HG03280 (cell line): ENCODE data around the gene SNAPC2.
"Not testable (repeated sequence)": the region's sequence is repeated elsewhere in the genome, so short reads cannot be mapped to it uniquely, and the experiment has no call there.

Experiments used
- ATAC-seq: cut with Tn5 transposase; IDR thresholded peaks from one replicate; pipeline ENCODE4 v1.9.1; 2021; ENCODE audit warnings: mild to moderate bottlenecking, moderate library complexity; ENCODE audit not compliant: unreplicated experiment

SNAPC2 gene

GRCh38 chr19:7920519-7921301 lies 572 bp downstream of the SNAPC2 start:
- peak; percentile 41 for ATAC-seq

DNA sequence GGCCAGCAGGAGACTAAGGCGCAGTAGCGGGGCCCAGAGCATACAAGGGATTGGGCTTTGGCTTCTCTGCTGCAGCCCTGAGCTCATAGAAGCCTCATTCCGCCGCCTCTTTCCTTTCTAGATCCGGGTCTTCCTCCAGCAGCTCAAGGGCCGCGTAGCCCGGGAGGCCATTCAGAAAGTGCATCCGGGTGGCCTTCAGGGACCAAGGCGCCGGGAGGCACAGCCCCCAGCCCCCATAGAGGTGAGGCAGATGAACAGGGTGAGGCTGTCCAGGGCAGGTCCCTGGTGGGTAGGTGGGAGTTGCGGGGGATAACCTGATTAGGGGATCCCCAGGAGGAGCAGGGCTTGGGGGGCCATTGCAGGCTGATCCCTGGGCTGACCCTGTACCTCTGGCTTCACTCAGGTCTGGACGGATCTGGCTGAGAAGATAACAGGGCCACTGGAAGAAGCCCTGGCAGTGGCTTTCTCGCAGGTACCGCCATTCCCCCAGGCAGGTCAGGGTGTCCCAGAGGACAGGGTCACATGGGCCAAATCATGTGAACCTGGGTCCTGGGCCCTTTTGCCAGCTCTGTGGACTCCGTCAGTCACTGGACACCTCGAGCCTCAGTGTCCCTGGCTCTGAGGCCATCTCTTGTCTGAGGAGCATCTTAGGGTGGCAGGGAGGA lies 1.3 kb downstream of the SNAPC2 start:
- no peak for ATAC-seq

- ATAC-seq = no peak
Observed at GRCh38 chr19:7921967-7922835, 2.1 kb downstream of the SNAPC2 start.

DNA sequence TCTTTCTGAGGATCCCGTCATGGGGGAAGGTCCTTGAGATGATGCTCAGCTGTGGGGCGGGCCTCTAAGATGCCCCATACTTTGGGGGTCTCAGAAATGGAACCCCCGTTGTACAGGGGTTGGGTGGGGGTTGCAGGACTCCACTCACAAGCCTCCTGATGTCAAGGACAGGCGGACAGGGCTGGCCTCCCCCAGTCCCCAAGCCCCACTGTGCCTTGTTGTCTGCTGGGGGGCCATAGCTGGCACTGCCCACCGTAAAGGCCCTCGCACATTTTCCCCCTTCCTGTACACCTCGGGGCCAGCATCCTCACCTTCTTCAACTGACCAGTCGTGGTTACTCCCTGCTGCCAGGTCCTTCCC lies 2.7 kb downstream of the SNAPC2 start:
- ATAC-seq = no peak

DNA sequence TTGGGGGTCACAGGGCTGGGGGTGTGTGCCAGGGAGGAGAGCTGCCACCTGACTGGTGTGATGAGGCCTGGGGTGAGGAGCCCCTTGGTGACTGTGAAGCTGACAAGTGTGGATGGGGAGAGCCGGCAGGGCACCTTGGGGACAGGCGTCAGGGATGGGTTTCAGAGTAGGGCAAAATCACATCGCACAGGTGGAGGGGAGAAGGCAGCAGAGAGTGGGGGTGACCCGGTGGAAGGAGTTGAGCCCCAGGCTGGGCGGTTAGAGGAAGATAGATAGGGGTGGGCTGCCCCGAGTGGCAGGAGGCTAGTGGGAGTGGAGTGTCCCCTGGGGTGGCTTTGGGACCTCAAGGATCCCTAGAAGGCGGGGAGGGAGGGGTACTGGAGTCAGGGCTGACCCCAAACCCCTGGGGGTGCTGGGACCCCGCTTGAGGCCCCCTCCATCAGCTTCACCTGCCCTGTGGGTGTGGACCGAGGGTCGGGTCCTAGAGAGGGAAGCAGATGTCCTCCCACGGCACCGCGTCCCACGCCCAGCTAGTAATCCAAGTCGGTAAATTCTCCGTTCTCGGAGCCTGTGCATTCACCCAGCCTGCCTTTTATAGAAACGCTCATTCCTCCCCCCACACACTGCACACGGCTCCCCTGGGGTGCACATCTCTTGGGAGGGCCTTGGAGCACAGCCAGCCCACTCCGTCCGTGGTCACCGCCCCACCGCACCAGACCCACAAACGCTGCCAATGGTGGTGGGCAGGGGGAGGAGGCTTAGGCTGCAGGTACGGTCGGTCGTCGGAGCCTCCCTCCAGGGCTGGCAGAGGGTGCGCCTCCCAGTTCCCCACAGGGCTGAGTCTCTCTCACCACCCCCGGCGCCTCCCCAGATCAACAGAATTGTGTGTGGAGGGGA lies 3.4 kb downstream of the SNAPC2 start:
- ATAC-seq = no peak

GRCh38 chr19:7924241-7924640 lies 4.1 kb downstream of the SNAPC2 start:
- ATAC-seq = no peak

- ATAC-seq = no peak
Observed at GRCh38 chr19:7924651-7925170, 4.6 kb downstream of the SNAPC2 start.

DNA sequence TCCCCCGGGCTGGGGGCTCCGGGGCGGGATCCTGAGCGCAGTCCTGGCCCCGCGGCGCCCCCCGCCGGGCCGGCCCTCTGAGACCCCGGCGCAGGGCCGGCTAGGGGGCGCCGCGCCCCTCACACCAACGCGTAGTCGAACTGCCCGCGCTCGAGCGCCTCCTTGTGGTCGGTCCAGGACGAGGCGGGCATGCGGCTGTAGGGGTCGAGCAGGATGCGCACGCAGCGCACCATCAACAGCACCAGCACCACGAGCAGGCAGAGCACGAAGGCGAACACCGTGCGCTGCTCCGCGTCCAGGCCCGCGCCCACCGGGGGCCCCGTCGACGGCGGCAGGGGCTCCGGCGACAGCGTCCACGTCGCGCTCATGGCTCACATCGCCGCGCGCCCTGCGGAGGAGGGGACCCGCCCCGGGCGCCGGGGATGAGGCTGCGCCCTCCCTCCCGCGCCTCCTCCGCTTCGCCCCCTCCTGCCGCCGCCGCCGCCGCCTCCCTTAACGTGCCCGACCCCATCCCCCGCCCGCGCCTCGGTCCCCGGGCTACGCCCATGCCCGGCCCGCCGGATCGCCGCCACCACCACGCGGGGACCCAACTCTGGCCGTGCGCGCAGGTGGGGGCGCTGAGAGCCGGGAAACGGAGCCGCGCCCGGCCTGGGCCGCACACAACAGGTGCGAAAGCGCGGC lies 5.2 kb downstream of the SNAPC2 start:
- peak; percentile 24 for ATAC-seq

DNA sequence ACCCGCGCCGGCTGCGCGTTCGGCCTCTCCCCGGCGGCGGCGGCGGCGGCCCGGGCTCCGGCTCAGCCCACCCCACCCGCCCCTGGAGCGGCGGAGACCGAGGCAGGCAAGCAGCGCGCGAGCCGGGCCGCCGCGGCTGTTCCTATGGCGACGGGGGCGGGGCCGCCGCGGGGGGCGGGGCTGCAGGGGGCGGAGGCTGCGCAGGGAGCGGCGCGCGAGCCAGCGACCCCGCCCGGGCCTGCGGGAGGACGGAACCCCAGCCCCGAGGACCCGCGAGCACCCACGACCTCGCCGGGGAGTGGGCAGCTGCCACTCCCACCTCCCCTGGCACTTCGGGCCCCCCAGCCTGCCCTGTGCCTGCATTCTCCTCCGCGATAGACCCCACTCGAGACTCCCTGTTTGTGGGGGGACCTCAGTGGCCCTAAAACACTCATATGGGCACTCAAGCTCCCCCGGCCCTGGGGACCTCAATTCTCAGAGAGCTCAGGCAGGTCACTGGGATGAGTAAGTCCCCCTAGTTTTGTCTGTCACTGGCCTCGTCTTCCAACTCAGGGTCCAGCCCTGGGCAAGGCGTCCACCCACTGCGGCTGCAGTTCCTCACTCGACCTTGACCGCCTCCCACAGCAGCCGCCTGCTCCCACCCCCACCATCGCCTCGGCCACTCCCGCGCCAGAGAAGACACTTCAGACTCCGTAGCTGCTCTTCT lies 6.0 kb downstream of the SNAPC2 start, which contains the start of gene CTXN1:
TSS of gene CTXN1 (minus strand) at position 115 of the 706 bp plus-strand sequence. CDS start 597 bp downstream, outside the sequence.
- ATAC-seq = peak; percentile 33

- no peak for ATAC-seq
Observed at GRCh38 chr19:7926727-7927604, 6.8 kb downstream of the SNAPC2 start.

GRCh38 chr19:7927605-7928333 lies 7.6 kb downstream of the SNAPC2 start:
- no peak for ATAC-seq

DNA sequence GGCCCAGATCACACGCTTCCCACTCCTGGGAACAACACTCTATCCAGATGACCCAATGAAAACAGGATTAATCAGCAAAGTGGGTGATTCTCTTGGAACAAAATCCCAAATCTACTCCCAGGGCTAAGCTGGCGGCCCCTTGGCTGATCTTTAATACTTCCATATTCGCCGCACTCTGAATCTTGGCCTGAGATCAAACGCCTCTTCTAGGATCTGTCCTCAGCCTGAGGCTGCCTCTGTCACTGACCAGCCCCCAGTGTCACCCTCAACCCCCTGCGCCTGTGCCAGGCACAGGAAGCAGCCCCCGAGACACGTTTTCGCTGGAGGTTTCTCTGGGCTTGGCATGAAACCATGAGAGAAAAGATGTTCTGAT lies 8.2 kb downstream of the SNAPC2 start:
- ATAC-seq = no peak

- no peak for ATAC-seq
Observed at GRCh38 chr19:7928741-7929701, 8.9 kb downstream of the SNAPC2 start.

GRCh38 chr19:7930030-7930429 lies 9.9 kb downstream of the SNAPC2 start:
- ATAC-seq = not testable (repeated sequence)

GRCh38 chr19:7930765-7931164 lies 10.6 kb downstream of the SNAPC2 start:
- ATAC-seq = no peak
